HG02642 (cell line): Measurements from ENCODE around the gene TP53BP2.
"Not testable (repeated sequence)": the region's sequence is repeated elsewhere in the genome, so short reads cannot be mapped to it uniquely, and the experiment has no call there.

Experiments
- ATAC-seq: cut with Tn5 transposase; IDR thresholded peaks from one replicate; pipeline ENCODE4 v1.9.1; 2021; ENCODE audit warnings: mild to moderate bottlenecking; ENCODE audit not compliant: unreplicated experiment, poor library complexity

TP53BP2 gene

DNA sequence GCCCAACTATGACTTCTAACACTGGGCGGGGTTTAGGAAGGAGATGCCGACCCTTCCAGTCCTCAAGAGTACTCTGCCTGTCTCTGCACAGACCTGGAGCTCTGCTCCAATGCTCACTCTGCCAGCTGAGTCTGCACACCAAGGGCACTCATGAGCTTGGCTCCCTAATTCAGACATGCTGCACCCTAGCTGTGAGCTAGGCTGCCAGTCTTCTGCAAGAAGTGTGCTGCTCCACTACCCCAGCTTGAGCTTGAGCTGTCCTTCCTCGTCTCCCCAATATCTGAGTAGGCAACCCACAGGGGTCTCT lies 13.2 kb downstream of the TP53BP2 start:
- ATAC-seq, result no peak

DNA sequence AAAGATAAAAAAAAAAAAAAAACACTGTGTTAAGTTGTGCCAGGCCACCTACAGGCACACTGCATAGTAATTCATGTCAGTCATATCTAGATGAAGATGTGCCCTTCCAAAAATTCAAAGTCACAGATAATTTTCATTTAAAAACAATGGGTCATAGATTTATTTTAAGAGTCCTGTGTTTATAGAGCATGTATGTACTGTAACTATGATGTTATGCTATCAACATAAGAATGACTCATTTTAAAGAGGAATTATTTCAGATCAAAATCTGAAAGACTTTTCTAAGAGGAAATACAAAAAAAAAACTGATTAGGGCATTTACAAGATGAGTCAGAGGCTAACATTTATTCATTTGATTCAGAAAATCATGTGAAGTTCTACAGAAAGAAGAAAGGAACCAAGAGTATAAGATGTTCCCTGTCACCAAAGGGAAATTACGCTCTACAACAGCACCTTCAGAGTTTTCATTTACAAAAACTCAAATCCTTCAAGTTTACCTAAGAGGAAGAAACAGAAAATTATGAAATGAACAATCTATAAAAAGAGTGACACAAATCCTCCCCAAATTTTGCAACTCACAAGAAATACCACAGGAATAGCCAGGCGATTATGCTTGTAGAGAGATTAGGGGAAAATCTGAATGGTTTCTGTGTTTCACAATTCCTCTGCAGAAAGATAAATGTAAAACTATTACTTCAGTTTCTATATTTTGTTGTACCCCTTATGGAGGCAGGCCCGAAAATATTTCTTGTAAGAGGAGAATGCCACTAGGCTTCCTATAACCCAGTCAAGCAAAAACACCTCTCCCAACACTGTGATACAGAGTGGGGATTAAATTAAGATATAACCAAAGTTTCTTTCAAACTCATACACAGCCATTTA lies 13.8 kb downstream of the TP53BP2 start:
- ATAC-seq, result no peak

DNA sequence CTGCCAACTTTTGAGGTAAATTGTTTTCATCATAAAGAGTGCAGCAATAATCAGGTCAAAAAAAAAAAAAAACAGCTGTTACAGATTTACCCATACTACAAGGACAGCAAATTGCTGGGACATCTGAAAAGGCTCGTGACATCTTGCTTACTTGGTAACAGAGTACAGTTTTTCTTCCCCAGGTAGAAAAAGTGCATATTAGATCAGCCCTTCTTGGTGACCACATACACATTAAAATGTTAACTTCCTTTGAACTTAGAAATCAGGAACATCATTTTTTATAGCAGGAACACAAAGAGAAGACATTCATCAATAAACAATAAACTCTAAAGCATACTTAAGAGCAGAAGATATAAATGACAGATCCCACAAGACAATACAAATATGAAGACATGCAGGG lies 16.1 kb downstream of the TP53BP2 start:
- ATAC-seq, result no peak

DNA sequence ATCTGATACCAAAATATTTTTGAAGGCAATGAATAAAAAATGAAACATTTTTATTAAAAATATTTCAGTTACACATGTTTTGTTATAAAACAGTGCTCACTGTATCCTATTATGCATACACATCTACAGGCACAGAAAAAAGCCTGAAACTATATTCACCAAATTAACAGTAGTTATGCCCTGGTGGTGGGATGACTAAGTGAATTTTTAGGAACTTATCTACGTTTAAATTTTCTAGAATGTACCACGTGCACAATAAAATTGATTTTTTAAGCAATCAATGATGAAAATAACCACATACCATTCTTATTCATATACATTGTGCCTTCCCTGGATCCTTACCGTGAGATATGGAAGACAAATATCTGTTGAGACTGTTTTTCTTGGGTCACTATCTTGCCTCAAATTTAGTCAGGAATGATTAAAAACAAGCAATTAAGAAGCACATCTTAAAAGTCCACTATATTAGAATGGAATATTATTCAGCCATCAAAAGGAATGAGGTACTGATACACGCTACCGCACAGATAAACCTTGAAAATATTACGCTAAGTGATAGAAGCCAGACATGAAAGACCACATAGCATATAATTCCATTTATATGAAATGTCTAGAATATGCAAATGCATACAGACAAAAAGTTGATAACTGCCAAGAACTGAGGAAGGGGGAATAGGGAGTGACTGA lies 17.4 kb downstream of the TP53BP2 start:
- ATAC-seq, result no peak

DNA sequence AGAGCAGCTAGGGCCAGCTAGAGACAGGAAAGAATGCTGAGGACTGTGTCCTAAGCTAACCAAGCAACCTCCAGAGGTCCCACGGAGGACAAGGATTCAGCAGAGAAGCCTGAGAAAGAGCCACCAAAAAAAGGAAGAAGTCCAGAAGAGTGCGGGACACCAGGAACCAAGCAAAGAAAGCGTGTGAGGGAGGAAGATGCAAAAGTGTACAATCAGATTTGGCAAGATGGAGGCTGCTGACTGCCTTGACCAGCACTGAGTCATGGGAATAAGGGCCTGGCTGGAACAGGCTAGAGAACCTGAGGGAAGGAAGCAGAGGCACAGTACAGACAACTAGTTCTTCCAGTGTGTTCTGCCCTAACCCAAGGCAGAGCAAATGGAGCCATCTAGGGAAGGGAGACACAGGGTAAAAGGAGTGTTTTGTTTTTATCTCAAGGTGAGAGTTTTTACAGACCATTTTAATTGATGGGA lies 18.5 kb downstream of the TP53BP2 start:
- no peak for ATAC-seq

DNA sequence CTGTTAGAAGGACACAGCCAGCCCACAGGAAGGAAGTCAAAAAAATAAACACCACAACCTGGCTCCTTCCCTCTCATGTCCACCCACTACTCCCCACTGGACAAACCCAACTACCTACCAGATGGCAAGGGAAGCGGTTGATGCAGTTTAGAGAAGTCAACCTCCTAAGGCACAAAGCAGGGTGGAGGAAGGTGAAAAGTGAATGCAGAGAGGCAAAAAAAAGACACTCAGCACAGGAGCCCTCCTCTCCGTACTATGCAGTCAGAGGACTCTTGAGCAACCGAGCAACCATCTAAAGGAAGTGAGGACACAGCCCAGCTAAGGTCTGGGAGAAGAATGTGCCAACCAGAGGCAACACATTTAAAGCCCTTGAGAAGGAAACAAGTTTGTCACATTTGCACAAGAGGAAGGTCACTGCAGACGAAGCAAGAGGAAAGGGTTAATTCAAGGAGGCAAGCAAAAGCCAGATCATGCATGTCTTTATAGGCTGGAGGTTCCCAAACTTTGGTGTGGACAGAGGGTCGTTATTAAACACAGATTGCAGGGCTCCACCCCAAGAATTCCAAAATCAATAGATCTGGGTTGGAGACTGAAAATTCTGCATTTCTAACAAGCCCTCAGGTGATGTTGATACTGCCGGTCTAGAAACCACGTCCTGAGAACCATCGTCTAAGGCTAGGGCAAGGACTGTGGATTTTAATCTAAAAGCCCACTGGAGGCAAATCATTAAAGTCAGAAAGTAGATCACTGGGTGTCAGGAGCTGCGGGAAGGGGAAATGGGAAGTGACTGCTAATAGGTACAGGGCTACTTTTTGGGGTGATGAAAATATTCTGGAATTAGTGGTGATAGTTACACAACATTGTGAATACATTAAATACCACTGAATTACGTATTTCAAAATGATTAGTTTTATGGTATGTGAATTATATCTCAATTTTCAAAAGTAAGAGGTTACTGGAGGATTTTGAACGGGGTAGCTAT lies 19.7 kb downstream of the TP53BP2 start:
- ATAC-seq, result no peak

DNA sequence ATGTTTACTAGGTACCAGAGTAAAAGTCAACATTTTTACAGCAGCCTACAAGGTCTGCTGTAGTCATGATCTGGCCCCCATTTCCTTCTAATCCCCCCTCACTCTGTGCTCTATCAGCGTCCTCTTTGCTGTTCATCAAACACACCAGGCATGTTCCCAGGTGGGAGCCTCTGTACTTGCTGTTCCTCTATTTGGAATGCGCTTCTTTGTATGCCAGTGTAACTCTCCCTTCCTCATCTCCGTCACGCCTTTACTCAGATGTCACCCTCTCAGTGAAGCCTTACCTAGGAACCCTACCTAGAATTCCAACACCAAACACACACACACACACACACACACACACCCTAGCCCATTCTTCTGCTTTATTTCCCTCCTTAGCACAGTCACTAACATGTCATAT lies 21.0 kb downstream of the TP53BP2 start:
- no peak for ATAC-seq

DNA sequence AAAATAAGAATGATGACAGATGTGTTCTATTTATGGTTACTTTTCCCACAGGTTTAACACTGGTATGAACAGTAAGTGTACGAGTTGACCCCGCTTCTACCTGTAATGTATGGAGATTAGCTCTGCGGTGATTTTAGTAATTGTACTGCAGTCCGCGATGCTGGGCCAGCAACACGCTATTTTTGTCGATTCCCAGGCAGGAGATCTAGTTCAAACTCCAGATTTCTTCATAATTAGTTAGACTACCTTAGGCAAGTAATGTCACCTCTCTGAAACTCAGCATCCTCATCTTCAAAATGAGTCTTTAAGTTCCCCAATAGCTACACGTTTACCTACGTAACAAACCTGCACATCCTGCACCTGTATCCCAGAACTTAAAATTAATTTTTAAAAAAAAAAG lies 21.5 kb downstream of the TP53BP2 start:
- ATAC-seq, result no peak

DNA sequence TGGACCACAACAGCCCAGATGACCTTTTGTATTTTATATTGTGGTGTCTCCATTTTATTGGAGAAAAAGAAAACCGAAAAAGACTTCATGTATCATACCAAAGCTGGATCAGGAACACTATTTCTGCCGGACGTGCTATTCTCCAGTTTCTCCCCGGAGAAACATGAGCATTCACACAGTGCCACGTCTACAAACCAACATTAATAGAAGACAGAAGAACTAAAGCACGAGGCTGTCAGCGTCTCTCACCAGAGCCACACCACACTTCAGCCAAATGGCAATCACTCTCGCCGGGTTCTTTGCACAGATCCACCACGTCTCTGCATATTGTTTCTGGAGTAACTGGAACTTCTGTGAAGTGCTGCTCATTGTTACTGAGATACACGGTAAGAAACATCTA lies 24.8 kb downstream of the TP53BP2 start:
- no peak for ATAC-seq

DNA sequence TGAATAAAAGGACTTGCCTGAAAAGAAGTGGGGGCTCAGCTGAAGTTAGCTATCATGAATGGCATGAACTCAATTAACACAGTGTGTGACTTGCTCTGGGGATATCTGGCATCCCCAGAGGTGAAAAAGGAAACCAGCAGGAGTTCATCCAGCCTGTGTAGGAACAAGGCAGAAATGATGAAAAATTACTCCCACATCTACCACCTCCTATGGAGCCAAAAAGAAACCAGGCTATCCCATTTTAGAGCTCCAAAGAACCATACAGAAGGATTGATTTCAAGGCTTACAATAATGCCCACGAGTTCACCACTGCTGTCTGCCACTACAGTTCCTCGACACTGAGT lies 25.3 kb downstream of the TP53BP2 start:
- ATAC-seq, result no peak

DNA sequence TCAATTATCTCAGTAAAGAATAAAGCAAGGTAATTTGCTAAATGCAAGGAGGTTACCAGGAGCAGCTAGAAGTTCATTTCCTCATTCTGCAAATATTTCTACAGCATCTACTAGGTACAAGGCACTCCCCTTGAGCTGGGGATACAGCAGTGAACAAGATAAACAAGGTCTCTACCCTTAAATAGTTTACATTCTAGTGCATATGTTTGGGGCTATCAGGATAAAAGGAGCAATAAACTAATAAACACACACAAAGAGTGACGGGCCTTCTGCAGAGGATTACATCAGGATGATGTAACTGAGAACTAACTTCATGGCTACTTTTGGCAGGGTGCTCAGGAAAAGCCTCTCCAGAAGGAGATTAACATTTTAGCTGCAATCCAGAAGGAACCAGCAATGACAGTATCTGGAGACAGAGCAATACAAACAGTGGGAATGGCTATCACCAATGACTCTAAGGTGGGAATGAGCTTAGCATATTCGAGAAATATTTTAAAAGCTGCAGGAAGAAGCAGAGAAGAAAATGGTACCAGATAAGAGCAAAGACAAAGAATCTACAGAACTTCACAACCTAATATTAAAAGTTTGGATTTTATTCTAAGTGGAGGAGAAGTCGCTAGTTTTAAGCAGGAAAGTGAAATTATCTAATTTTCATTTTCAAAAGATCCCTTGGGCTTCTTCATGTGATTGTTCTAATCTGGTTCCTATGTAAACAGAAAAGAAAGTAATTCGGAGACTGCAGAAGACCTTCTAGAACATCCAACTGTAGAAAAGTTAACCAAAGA lies 25.8 kb downstream of the TP53BP2 start:
- no peak for ATAC-seq

DNA sequence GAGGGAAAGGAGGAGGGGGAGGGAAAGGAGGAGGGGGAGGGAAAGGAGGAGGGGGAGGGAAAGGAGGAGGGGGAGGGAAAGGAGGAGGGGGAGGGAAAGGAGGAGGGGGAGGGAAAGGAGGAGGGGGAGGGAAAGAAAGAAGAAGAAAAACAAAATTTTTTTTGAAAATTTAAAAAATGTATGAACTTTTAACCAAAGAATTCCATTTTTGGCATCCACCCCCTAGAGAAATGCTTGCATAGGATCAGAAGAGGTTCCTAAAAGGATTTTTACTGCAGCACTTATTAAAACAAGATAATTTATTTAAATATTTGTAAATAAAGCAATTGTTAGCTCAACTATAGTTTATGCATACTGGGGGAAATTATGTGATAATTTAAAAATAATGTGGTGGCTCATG lies 28.5 kb downstream of the TP53BP2 start:
- ATAC-seq, result not testable (repeated sequence)

DNA sequence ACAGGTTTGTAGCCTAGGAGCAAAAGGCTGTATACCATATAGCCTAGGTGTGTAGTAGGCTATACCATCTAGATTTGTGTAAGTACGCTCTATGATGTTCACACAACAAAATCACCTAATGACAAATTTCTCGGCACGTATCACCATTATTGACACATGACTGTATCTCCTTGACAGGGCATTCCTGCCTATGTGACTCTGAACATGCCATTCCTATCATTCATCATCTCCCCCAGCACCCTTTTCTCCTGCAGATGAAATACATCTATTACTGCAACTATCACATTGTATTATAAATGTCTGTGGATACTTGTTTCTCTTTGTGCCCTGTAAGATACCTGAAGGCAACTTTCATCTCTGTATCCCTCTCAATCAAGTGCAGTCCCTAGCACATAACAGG lies 29.9 kb downstream of the TP53BP2 start:
- ATAC-seq, result no peak

DNA sequence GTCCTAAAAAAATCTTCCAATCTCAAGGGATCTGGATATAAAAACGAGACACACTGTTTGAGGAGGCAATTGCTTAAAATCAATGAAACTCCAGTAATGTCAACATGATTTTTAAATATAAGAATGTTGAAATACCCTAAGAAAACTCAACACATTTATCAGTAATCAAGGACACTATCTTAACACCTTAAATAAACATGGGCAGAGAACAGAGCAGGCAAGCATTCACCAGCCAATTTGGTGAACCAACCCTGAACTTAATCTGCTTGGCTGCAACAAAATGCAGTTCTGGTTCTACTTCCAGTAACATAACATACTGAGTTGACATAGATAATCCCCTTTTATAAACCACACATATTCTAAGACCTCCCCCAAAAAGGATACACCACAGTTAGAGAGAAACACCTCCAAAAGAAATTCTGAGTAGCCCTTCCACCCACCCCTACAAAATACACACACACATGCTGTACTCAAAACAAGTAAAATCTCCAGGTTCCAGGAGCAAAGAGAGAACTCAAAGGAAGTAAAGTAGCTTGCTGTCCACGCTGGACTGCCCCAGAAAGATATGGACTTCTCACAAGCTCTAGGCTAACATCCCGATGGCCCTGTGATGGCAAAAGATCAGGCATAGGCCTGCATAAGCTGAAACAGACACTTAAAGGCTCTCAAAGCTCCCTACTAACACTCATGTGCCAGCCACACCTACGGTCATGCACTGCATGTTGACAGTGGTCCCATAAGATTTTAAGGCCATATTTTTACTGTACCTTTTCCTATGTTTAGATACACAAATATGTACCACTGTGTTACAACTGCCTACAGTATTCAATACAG lies 30.5 kb downstream of the TP53BP2 start:
- no peak for ATAC-seq

DNA sequence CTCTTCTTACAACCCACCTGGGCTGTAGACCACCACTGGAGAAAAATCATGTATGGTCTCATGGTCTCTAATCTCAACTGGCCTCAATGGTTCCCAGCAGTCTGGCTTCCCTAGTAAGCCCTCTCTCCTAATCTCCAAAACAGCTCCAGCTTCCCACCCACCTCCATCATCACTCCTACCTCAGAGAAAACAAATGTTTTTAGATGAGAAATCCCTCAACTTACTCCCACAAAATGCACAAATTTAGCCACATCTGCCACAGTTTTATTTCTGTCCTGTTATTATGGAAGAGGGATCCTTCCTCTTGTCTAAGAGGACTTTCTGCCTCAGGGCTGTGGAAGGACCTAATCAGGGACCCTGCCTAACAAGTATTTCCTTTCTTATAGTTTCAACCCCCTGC lies 32.1 kb downstream of the TP53BP2 start:
- no peak for ATAC-seq

DNA sequence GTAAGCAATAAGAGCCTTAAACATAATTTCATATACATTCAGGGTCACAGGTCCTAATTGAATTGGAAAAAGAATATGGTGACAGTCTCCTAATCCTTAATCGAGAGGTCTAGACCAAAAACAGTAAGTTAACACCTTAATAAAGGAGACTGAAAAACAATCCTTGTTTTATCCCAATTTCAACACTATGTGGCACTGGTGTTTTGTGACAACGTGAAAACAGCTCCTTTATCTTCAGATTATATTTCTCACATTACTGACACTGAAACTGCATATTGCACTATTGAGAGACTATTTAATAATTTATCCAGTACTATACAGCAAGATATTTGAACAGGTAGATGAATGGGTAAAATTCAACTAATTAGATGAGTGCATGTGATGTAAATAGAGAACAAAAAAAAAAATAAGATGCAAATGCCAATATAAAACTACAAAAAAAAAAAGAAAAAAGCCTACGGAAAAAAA lies 34.1 kb downstream of the TP53BP2 start:
- no peak for ATAC-seq

DNA sequence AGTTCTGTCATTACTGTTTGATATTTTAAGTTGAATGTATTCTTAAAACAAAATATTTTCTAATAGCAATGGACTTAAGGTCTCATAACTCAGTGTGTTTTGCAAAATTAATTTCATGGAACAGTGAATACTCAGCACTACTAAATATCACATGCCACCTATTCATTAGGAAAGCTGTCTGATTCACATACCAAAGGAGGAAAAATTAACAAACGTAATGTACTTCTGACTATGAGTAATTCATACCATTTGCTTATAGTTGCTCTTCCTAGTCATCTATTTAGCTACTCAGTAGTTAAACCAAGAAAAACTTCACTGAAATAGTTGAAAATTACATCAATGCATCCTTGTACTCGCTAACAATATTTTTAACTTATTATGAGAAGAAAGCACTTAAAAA lies 35.2 kb downstream of the TP53BP2 start:
- no peak for ATAC-seq

DNA sequence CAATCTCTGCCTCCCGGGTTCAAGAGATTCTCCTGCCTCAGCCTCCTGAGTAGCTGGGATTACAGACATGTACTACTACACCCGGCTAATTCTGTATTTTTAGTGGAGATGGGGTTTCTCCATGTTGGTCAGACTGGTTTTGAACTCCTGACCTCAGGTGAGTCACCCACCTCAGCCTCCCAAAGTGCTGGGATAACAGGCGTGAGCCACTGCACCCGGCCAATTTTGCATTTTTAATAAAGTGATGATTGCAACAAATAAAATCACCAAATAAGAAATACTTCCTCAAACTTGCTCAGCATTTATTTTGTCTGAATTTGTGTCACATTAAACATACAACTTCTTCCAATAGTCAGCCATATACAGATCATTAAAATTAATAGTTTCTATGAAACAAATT lies 35.8 kb downstream of the TP53BP2 start:
- ATAC-seq, result not testable (repeated sequence)

DNA sequence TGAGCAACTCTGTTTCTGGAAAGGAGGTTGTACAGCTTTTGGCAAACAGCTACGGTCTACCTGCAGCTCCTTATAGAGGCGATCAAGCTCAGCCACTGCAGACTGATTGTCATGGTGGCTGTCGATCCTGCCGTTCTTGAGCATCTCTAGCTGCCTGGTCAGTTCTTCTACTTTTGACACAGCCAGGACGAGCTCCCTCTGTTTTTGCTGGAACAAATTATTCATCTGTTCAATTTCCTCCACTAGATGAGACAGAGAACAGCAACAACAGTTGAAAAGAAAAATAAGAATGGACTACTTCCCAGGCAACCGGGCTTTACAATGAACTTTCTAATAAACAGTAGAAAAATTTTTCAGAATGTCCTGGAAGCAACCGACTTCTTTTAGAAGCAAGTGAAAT lies 42.5 kb downstream of the TP53BP2 start:
- ATAC-seq, result no peak
